Stimulated activated CD8-positive, alpha-beta memory T cell treated with anti-CD3 and anti-CD28 coated beads, Interleukin-4, amount 100 ng/mL, for 4 hours (primary cell): ENCODE measurements around the gene ZNF407.
"Not testable (repeated sequence)": the region's sequence is repeated elsewhere in the genome, so short reads cannot be mapped to it uniquely, and the experiment has no call there.

Source experiments
- DNase-seq, 2 donors: peaks; one replicate each; pipeline ENCODE4 v3.0.0-alpha.2; 2020; ENCODE audit warnings: low read depth in 2 of 2, low spot score in 1 of 2

ZNF407 gene

DNA sequence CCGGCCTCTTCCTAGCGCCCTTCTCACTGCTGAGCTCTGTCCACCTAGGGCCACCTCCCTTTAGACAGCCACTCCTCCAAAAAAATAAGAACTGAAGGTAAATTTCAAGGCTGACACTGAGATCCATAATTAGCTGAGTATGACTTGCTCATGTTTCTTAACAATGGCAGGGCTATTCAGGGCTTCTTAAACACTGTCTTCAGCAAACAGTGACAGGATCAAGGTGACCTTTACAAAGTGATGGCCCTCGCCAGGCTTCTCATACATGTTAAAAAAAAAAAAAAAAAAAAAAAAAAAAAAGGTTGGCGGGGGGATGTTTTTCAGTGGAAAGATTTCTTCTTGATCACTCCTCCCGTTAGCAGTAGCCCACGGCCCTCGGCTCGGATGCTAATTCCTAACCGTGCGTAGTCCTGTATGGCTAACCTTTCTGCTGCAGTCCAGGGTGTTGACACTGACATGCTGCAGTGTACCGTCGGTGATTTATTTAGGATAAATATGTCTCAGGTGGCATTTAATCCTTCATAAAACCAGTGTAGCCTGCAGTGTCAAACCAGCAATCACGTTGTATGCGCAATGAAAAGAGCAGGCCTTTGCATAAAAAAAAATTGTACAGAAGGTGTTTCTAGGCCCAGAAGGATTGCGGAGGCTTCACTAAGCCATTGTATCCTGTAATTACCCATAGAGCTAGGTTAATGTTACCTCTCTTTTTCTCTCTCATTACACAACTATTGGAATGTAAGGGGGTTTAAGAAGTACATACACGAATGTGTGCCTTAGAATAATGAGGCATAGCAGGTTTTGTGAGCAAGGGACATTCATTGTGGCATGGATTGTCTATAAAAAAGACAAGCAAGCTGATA lies 468.6 kb downstream of the ZNF407 start:
- DNase-seq: no peak

- DNase-seq: no peak
Measured at GRCh38 chr18:75066936-75067335, 469.3 kb downstream of the ZNF407 start.

DNA sequence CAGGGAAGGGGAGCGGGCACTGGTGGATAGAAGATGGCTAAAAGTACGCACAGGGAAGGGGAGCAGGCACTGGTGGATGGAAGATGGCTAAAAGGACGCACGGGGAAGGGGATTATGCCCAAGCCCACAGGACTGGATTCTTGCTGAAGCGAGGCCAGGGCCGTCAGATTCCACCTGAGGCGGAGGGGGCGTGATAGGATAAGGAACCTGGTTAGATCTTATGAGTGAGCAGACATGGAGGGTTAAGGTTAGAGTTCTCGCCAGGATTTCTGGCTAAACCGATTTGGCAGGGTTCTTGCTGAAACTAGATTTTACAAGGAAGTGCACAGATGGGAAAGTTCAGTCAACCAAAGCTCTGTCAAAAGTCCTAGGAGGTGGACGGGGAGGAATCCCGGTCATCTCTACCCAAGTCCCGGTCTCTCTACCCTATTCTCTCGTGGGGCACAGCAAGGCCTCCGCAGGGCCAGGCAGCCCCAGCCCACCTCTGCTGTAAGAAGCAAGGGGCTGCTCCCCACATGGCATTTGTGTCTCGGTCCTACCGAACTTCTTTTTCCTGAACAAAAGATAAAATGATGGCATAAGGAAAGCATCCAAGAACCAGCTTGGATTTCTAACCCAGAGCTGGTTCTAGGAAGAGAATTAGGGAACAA lies 470.5 kb downstream of the ZNF407 start:
- no peak for DNase-seq

DNA sequence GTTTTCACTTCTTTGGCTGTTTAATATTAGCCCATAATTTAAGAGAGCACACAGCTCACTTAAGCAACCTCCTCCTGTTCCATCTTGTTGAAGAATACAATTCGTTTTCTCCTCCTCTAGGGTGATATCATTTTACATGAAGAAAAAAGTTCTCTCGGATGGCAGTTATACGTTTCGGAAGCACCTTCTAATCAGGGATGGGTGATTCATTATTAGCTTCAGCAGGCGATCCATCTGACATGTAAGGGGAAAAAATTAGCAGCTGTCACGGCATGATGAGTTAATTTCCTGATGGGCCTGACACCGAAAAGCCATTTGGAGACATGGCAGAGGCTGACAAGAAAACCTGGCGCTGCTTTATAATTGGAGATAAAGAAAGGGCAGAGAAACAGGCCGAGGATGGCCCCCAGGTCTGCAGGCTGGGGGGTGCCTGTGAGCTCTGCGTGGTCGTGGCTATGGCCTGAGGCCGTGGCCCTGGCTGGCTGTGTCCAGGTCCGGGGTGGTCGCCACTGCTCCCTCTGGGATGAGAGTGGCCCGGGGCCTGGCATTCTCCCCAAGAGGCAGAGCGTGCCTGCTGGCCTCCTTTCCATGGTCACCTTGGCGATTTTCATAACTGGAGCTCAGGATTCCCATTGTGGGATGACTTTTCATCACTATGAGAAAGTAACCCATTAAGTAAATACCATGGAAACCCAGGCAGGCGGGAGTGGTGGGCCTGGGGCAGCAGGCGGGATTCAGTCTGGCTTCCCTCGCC lies 471.2 kb downstream of the ZNF407 start:
- no peak for DNase-seq

DNA sequence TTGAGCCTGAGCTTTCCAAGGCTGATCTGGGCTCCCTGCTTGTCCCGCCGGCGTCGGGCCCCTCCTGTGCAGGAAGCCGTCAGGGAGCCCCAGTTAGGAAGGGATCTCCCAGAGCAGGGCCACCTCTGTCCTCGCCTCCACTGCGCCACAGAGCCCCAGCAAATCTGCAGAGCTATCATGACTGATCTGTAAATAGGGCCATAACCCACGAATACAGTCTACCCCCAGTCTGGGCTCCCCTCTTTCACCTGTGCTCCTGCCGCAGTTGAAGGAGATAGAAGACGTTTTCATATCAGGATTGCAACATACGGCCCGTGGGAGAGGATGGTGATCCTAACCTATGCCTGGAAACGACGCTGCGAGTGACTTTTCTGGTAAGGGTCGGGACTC lies 472.6 kb downstream of the ZNF407 start:
- no peak for DNase-seq

DNA sequence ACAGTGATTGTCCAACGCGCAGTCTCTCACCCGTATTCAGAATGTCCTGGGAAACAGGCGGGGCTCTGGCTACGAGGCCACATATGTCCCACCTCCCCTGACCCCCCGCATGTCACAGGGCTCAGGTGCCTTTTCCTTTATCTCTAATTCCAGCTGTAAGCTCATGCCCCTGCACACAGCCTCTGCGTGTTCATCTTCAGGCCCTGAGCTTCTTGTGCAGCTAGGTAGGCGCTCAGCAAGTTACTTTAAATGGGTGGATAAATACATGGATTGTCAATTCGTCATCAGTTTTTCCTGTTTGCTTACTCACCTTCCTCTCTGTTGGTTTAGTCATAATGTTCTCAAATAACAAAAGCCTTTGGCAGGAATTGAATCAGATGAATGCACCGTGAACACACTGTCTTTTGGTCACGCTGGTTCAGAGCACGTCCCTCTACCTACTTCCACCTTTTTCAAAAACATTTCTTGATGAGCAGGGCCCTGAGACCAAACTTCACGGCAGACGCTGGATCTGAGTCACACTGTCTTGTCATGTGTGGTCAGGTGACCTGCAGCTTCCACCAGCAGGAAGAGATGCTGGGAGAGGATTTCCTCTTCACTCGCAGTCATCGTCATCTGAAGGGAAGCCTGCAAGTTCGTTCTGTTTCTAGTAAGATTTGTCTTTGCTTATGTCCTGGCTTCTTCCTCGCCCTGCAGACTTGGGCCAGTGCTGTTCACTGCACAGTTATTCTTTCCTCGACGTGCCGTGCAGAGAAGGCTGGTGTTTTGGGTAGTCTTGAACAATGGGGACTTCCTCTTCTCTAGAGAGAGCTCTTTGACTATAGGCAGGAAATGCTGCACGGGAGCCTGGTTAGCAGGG lies 473.2 kb downstream of the ZNF407 start:
- peak; percentile 32 to 53 for DNase-seq

DNA sequence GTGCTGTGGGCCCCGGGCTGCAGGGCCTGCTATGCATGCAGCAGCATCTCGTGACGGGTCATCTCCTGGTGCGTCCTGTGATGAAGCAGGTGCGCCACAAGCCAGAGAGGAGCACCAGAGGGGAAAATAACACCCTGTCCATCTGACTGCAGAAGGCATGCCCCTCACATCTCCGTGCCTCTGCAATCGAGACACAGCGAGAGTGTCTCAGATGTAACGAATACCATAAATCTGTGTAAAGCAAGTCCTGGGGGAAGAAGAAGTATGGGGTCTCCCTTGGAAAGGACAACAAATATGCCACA lies 473.8 kb downstream of the ZNF407 start:
- DNase-seq: no peak

GRCh38 chr18:75071866-75072671 lies 474.4 kb downstream of the ZNF407 start:
- DNase-seq: no peak

GRCh38 chr18:75072672-75073371 lies 475.2 kb downstream of the ZNF407 start:
- no peak for DNase-seq

DNA sequence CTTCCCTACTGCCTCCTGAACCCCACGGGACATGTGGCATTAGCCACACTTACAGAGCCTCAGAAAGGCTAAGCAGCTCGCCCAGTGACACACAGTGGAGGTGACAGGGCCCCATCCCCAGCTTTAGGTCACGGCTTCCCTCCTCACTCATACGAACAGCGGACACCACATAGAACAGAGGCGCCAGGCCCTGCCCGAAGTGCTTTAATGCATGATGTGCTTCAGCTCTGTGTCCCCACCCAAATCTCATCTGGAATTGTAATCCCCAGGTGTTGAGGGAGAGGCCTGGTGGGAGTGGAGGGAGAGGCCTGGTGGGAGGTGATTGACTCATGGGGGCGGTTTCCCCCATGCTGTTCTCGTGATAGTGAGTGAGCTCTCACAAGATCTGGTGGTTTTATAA lies 476.0 kb downstream of the ZNF407 start:
- DNase-seq: no peak

DNA sequence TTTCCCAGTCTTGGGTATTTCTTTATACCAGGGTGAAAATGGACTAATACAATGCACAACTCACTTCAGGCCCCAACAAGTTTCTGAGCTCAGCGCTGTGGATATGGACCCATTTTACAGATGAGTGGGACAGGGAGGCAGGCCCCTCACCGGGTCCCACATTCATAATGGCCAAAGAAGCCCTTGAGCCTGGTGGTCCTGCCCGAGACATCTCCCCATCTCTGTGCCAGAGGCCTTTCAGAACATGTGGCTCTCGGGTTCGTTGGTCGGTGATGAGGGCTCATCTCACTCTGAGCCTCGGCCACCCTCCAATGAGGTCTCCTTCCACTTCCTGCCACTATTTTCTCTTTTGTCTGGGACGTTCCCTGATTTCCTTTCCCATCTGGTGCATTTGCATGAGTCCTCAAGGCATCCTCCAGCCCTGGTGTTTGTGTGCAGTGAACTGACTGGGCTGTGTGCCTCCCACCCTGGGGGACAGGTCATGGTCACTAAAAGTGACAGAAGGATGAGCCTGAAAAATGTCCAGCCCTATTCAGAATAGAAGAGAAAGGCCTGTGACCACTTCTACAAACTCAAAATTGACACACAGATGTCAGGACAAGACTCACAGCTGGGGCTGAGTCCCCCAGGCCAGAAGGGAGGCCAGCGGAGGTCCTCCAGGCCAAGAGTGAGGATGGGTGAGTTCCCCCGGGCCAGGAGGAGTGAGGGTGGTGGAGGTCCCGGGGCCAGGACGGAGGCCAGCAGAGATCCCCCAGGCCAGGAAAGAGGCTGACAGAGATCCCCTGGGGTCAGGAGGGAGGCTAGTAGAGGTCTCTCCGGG lies 476.7 kb downstream of the ZNF407 start:
- no peak for DNase-seq

- no peak for DNase-seq
Measured at GRCh38 chr18:75075016-75075305, 477.3 kb downstream of the ZNF407 start.

- DNase-seq: no peak
Measured at GRCh38 chr18:75075429-75075841, 477.8 kb downstream of the ZNF407 start.

DNA sequence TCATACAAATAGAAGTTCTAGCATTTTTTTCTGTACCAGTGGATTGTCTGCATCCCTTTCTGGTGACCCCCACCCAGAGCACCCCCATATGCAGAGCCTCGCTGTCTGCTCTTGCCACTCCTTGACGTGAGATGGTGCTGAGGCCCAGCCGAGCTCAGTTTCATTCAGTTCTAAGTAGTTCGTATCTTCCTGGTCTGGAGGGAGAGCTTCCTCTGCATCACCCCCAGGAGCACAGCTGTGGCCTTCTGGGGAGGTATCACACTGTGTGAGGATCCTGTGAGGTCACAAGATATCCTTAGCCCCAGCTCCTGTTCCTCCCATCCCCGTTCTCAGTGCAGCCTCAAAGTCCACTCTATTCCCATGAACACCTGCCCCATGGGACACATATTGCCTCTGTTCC lies 478.6 kb downstream of the ZNF407 start:
- no peak for DNase-seq

DNA sequence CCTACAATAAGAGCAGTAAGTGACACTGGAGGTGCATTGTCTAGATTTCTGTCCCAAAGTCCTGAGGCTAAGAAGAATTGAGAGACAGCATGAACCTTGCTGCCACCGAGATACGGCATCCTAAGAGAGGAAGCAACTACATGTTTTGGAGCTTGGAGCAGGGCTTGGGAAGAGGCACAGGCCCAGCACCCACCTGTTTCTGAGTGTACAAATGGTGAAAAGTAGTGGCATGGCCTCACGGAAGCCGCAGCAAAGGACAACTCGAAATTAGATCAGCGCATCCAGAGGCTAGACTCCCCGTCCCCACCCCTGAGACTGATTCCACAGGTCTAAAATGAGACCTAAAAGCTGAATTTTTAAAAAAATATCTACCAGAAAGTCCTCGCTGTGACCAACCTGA lies 483.8 kb downstream of the ZNF407 start:
- DNase-seq: no peak

- no peak for DNase-seq
Measured at GRCh38 chr18:75083131-75083530, 485.5 kb downstream of the ZNF407 start.

- no peak for DNase-seq
Measured at GRCh38 chr18:75083761-75084160, 486.1 kb downstream of the ZNF407 start.

GRCh38 chr18:75085676-75086075 lies 488.0 kb downstream of the ZNF407 start:
- DNase-seq: not testable (repeated sequence)

DNA sequence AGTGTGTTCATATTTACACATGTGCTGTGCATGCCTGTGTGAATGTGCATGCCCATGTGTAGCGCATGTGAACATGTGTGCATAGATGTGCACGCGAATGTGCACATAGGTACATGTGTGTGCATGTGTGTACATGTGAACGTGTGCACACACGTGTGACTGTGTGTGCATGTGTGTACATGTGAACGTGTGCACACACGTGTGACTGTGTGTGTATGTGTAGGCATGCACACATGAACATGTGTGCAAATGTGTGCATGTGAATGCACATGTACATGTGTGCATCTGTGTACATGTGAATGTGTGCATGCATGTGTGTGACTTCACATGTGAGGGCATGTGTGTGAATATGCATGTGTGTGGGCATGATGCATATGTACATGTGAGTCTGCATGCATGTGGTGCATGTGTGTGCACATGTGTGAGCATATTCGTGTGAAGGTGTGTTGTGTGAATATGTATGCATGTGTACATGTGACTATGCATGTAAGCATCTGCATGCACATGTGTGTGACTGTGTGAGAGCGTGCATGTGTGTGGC lies 488.9 kb downstream of the ZNF407 start:
- DNase-seq: no peak
